Subcutaneous abdominal adipose tissue (tissue), 5 donors: ENCODE measurements around the gene DNAJC16.

Experiments used
- H3K27ac ChIP-seq: one replicate; pipeline ENCODE4 v1.7.0; 2013; ENCODE audit warnings: low read depth, mild to moderate bottlenecking, inconsistent platforms, low read length, moderate library complexity
- H3K27me3 ChIP-seq, 5 donors: one replicate each; pipeline ENCODE4 v1.7.0; 2013; ENCODE audit warnings: low read length in 5 of 5, inconsistent platforms in 1 of 5; ENCODE audit not compliant: control insufficient read depth in 5 of 5, insufficient read depth in 4 of 5
- H3K36me3 ChIP-seq, 5 donors: one replicate each; pipeline ENCODE4 v1.7.0; 2013; ENCODE audit warnings: low read length in 5 of 5; ENCODE audit not compliant: control insufficient read depth in 5 of 5, insufficient read depth in 5 of 5
- H3K4me1 ChIP-seq, 5 donors: one replicate each; pipeline ENCODE4 v1.7.0; 2013; ENCODE audit warnings: low read length in 5 of 5, mild to moderate bottlenecking in 3 of 5, moderate library complexity in 1 of 5; ENCODE audit not compliant: control insufficient read depth in 5 of 5, insufficient read depth in 5 of 5
- H3K4me3 ChIP-seq, 5 donors: one replicate each; pipeline ENCODE4 v1.7.0; 2013; ENCODE audit warnings: low read length in 5 of 5, low read depth in 1 of 5
- H3K9ac ChIP-seq, 5 donors: one replicate each; pipeline ENCODE4 v1.7.0; 2013; ENCODE audit warnings: low read length in 5 of 5, mild to moderate bottlenecking in 4 of 5, moderate library complexity in 3 of 5
- H3K9me3 ChIP-seq, 5 donors: one replicate each; pipeline ENCODE4 v1.7.0; 2013; ENCODE audit warnings: low read length in 5 of 5; ENCODE audit not compliant: control insufficient read depth in 5 of 5
- donor health status: healthy.
- donor health status: healthy.
- donor health status: healthy.
- donor health status: healthy.
- donor health status: healthy.

Gene DNAJC16

GRCh38 chr1:15617173-15618076, 90.8 kb downstream of the DNAJC16 start, which contains the start of gene DDI2:
DDI2 (plus strand) TSS chr1:15617458; CDS start chr1:15617671, 213 bp downstream.
- peak within 1 kb of the TSS; percentile 85 to 100 (median 93) for H3K4me3 ChIP-seq
- H3K27me3 ChIP-seq, result peaks cover 0 to 3% (median 0%) of the 10 kb centered on the region in 5 donors
- no peaks in the 10 kb centered on the region for H3K36me3 ChIP-seq
- H3K4me1 ChIP-seq, result peaks cover 2 to 66% (median 59%) of the 10 kb centered on the region in 5 donors
- no peaks in the 10 kb centered on the region for H3K9me3 ChIP-seq
- peak within 1 kb of the TSS; percentile 99 for H3K27ac ChIP-seq
- H3K9ac ChIP-seq, result peak within 1 kb of the TSS; percentile 80 to 99 (median 97)

GRCh38 chr1:15618077-15618654, 91.5 kb downstream of the DNAJC16 start:
- H3K27ac ChIP-seq, result peak overlapping the region; percentile 99
- H3K4me1 ChIP-seq, result peaks cover 2 to 73% (median 66%) of the 10 kb centered on the region in 5 donors
- peak overlapping the region; percentile 80 to 99 (median 97) for H3K9ac ChIP-seq
- no peaks in the 10 kb centered on the region for H3K9me3 ChIP-seq
- H3K36me3 ChIP-seq, result no peaks in the 10 kb centered on the region
- H3K27me3 ChIP-seq, result peaks cover 0 to 3% (median 0%) of the 10 kb centered on the region in 5 donors
- peak overlapping the region; percentile 85 to 100 (median 93) for H3K4me3 ChIP-seq

- H3K27ac ChIP-seq, result peak overlapping the region; percentile 99
- H3K27me3 ChIP-seq, result peaks cover 0 to 3% (median 0%) of the 10 kb centered on the region in 5 donors
- H3K4me3 ChIP-seq, result peak overlapping the region; percentile 85 to 100 (median 93)
- H3K9ac ChIP-seq, result peak overlapping the region; percentile 80 to 99 (median 97)
- H3K36me3 ChIP-seq, result no peaks in the 10 kb centered on the region
- no peaks in the 10 kb centered on the region for H3K9me3 ChIP-seq
- H3K4me1 ChIP-seq, result peaks cover 2 to 76% (median 67%) of the 10 kb centered on the region in 5 donors
Observed at GRCh38 chr1:15618655-15619525, 92.2 kb downstream of the DNAJC16 start.

GRCh38 chr1:15620155-15620545, 93.5 kb downstream of the DNAJC16 start:
- Histone ChIP-seq H3K27ac (peak overlapping the region; percentile 99), H3K9ac (peak overlapping the region in 3 of 5 donors; percentile 1 to 38 (median 17)), H3K4me1 (peaks cover 2 to 88% (median 76%) of the 10 kb centered on the region in 5 donors), H3K9me3 (no peaks in the 10 kb centered on the region), H3K4me3 (peak overlapping the region in 1 of 5 donors; percentile 6), H3K36me3 (no peaks in the 10 kb centered on the region), H3K27me3 (peaks cover 0 to 3% (median 0%) of the 10 kb centered on the region in 5 donors)

GRCh38 chr1:15620902-15621682, 94.4 kb downstream of the DNAJC16 start:
- H3K9ac ChIP-seq, result peak overlapping the region in 1 of 5 donors; percentile 4
- peak overlapping the region; percentile 99 for H3K27ac ChIP-seq
- no peak overlapping the region for H3K4me3 ChIP-seq

GRCh38 chr1:15621975-15622374, 95.3 kb downstream of the DNAJC16 start:
- H3K4me1 ChIP-seq, result peaks cover 0 to 89% (median 77%) of the 10 kb centered on the region in 5 donors
- H3K36me3 ChIP-seq, result peaks cover 0 to 6% (median 5%) of the 10 kb centered on the region in 5 donors
- H3K4me3 ChIP-seq, result no peak overlapping the region
- no peaks in the 10 kb centered on the region for H3K9me3 ChIP-seq
- H3K27ac ChIP-seq, result peak overlapping the region; percentile 80
- H3K27me3 ChIP-seq, result peaks cover 0 to 3% (median 0%) of the 10 kb centered on the region in 5 donors
- H3K9ac ChIP-seq, result no peak overlapping the region

More at GRCh38 chr1:15620902-15621682, 94.4 kb downstream of the DNAJC16 start:
- Histone ChIP-seq H3K27me3 (peaks cover 0 to 3% (median 0%) of the 10 kb centered on the region in 5 donors), H3K4me1 (peaks cover 0 to 88% (median 78%) of the 10 kb centered on the region in 5 donors), H3K36me3 (no peaks in the 10 kb centered on the region), H3K9me3 (no peaks in the 10 kb centered on the region)

GRCh38 chr1:15622712-15623373, 96.2 kb downstream of the DNAJC16 start:
- no peak overlapping the region for H3K4me3 ChIP-seq
- no peaks in the 10 kb centered on the region for H3K27me3 ChIP-seq
- no peaks in the 10 kb centered on the region for H3K9me3 ChIP-seq
- peak overlapping the region; percentile 80 for H3K27ac ChIP-seq
- H3K36me3 ChIP-seq, result peaks cover 0 to 12% (median 10%) of the 10 kb centered on the region in 5 donors
- peaks cover 0 to 95% (median 82%) of the 10 kb centered on the region in 5 donors for H3K4me1 ChIP-seq
- H3K9ac ChIP-seq, result peak overlapping the region in 1 of 5 donors; percentile 1

GRCh38 chr1:15623435-15623834, 96.8 kb downstream of the DNAJC16 start:
- Histone ChIP-seq H3K4me1 (peaks cover 0 to 93% (median 78%) of the 10 kb centered on the region in 5 donors), H3K27ac (no peak overlapping the region), H3K27me3 (no peaks in the 10 kb centered on the region), H3K9ac (no peak overlapping the region), H3K4me3 (no peak overlapping the region), H3K36me3 (peaks cover 0 to 12% (median 10%) of the 10 kb centered on the region in 5 donors), H3K9me3 (no peaks in the 10 kb centered on the region)
